DOHH2 (cell line): ENCODE results near the gene ZNF185.

Source experiments
- H3F3A ChIP-seq: fragments of 200-600 bp; sonication (generic), shearing (Covaris generic); 2 replicates; pipeline ENCODE4 v1.6.0; 2016; ENCODE audit warnings: antibody characterized with exemption, mild to moderate bottlenecking; ENCODE audit not compliant: control insufficient read depth, insufficient read depth
- H3K27ac ChIP-seq: fragments of 200-600 bp; sonication (generic); 2 replicates; pipeline ENCODE4 v1.5.1; 2014; ENCODE audit warnings: low read depth, mild to moderate bottlenecking, low read length, moderate library complexity
- H3K27me3 ChIP-seq: fragments of 200-600 bp; sonication (generic); 2 replicates; pipeline ENCODE4 v1.6.1; 2014; ENCODE audit warnings: mild to moderate bottlenecking, low read length, mixed read lengths; ENCODE audit not compliant: control insufficient read depth
- H3K36me3 ChIP-seq: fragments of 200-600 bp; sonication (generic); 2 replicates; pipeline ENCODE4 v1.6.1; 2014; ENCODE audit warnings: mild to moderate bottlenecking, low read length, moderate library complexity, mixed read lengths; ENCODE audit not compliant: control insufficient read depth
- H3K4me1 ChIP-seq: fragments of 200-600 bp; sonication (generic); 2 replicates; pipeline ENCODE4 v1.6.1; 2014; ENCODE audit warnings: mild to moderate bottlenecking, low read length, mixed read lengths; ENCODE audit not compliant: control insufficient read depth
- H3K4me2 ChIP-seq: fragments of 200-600 bp; sonication (generic); 2 replicates; pipeline ENCODE4 v1.6.0; 2014; ENCODE audit warnings: mild to moderate bottlenecking, low read length, moderate library complexity
- H3K4me3 ChIP-seq: fragments of 200-600 bp; sonication (generic); 2 replicates; pipeline ENCODE4 v1.5.1; 2014; ENCODE audit warnings: mild to moderate bottlenecking, low read length, mixed read lengths
- H3K79me2 ChIP-seq: fragments of 200-600 bp; sonication (generic); 2 replicates; pipeline ENCODE4 v1.6.1; 2014; ENCODE audit warnings: mild to moderate bottlenecking, low read length, mixed read lengths; ENCODE audit not compliant: control insufficient read depth
- H3K9me2 ChIP-seq: fragments of 200-600 bp; sonication (generic); replicated peaks from 2 replicates; pipeline ENCODE4 v1.6.1; 2014; ENCODE audit warnings: mild to moderate bottlenecking, low read length, mixed read lengths; ENCODE audit not compliant: control insufficient read depth
- H3K9me3 ChIP-seq: fragments of 200-600 bp; sonication (generic); 2 replicates; pipeline ENCODE4 v1.6.1; 2014; ENCODE audit warnings: antibody characterized with exemption, low read length, mixed read lengths; ENCODE audit not compliant: control insufficient read depth, insufficient read depth
- H4K20me1 ChIP-seq: fragments of 200-600 bp; sonication (generic); 2 replicates; pipeline ENCODE4 v1.6.0; 2014; ENCODE audit warnings: low read depth, mild to moderate bottlenecking, antibody characterized with exemption, low read length, moderate library complexity; ENCODE audit not compliant: control insufficient read depth, insufficient read depth
- EZH2phosphoT487 ChIP-seq: fragments of 200-600 bp; sonication (generic); IDR thresholded peaks from 2 replicates; pipeline ENCODE4 v1.6.1; 2017; ENCODE audit warnings: borderline replicate concordance, mild to moderate bottlenecking, antibody characterized with exemption, low read length, moderate library complexity, mixed read lengths
- TF ChIP-seq, protein P1 (sequence below): fragments of 200-600 bp; sonication (generic); IDR thresholded peaks from one replicate; pipeline ENCODE4 v1.5.1; 2014; ENCODE audit warnings: antibody characterized with exemption, mild to moderate bottlenecking, low read depth, low read length; ENCODE audit not compliant: poor library complexity, severe bottlenecking

ZNF185 gene

GRCh38 chrX:152892999-152893891 is 4.6 kb upstream of the ZNF185 start:
- no peak overlapping the region for H3K4me2 ChIP-seq

GRCh38 chrX:152893980-152894610 is 3.8 kb upstream of the ZNF185 start:
- Histone ChIP-seq H3F3A (no peaks in the 10 kb centered on the region), H3K27me3 (peaks cover 2% of the 10 kb centered on the region; the same call in 1 of the 2 replicates), H3K27ac (no peak overlapping the region), H3K36me3 (no peaks in the 10 kb centered on the region), H4K20me1 (no peaks in the 10 kb centered on the region), H3K4me2 (no peak overlapping the region), H3K79me2 (no peaks in the 10 kb centered on the region), H3K9me2 (no peaks in the 10 kb centered on the region), H3K4me1 (no peaks in the 10 kb centered on the region), H3K4me3 (no peak overlapping the region), H3K9me3 (no peaks in the 10 kb centered on the region)
- TF ChIP-seq, protein P1, sequence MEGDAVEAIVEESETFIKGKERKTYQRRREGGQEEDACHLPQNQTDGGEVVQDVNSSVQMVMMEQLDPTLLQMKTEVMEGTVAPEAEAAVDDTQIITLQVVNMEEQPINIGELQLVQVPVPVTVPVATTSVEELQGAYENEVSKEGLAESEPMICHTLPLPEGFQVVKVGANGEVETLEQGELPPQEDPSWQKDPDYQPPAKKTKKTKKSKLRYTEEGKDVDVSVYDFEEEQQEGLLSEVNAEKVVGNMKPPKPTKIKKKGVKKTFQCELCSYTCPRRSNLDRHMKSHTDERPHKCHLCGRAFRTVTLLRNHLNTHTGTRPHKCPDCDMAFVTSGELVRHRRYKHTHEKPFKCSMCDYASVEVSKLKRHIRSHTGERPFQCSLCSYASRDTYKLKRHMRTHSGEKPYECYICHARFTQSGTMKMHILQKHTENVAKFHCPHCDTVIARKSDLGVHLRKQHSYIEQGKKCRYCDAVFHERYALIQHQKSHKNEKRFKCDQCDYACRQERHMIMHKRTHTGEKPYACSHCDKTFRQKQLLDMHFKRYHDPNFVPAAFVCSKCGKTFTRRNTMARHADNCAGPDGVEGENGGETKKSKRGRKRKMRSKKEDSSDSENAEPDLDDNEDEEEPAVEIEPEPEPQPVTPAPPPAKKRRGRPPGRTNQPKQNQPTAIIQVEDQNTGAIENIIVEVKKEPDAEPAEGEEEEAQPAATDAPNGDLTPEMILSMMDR = no peak
- no peak for TF ChIP-seq EZH2phosphoT487

More at GRCh38 chrX:152892999-152893891, 4.6 kb upstream of the ZNF185 start:
- Histone ChIP-seq H3K27ac (no peak overlapping the region), H4K20me1 (no peaks in the 10 kb centered on the region), H3K9me2 (no peaks in the 10 kb centered on the region), H3K79me2 (no peaks in the 10 kb centered on the region), H3K4me3 (no peak overlapping the region), H3K27me3 (peaks cover 2% of the 10 kb centered on the region; the same call in 1 of the 2 replicates), H3K4me1 (no peaks in the 10 kb centered on the region), H3K36me3 (no peaks in the 10 kb centered on the region), H3K9me3 (no peaks in the 10 kb centered on the region), H3F3A (no peaks in the 10 kb centered on the region)
- TF ChIP-seq, protein P1 = no peak
- no peak for TF ChIP-seq EZH2phosphoT487

GRCh38 chrX:152895121-152895520 is 2.7 kb upstream of the ZNF185 start:
- TF ChIP-seq, protein P1 = no peak
- TF ChIP-seq EZH2phosphoT487 = no peak
- Histone ChIP-seq H3K4me2 (no peak overlapping the region), H3K4me1 (no peaks in the 10 kb centered on the region), H3K79me2 (no peaks in the 10 kb centered on the region), H3K36me3 (no peaks in the 10 kb centered on the region), H3K9me3 (no peaks in the 10 kb centered on the region), H3F3A (no peaks in the 10 kb centered on the region), H4K20me1 (no peaks in the 10 kb centered on the region), H3K27ac (no peak overlapping the region), H3K4me3 (no peak overlapping the region), H3K27me3 (peaks cover 2% of the 10 kb centered on the region; the same call in 1 of the 2 replicates), H3K9me2 (no peaks in the 10 kb centered on the region)
